Heart right ventricle (tissue), 16 donors: ENCODE results near the gene TARM1. TPM values are rescaled to one million over a fixed set of nuclear protein-coding genes. Genes with fewer than 3 reads are reported as not detected.

Source experiments
- ATAC-seq, 8 donors: fragments of 200-7000 bp; cut with Tn5 transposase; one replicate each; pipeline ENCODE4 v1.9.1; 2020; ENCODE audit warnings: mild to moderate bottlenecking in 8 of 8, moderate library complexity in 8 of 8, moderate number of reproducible peaks in 1 of 8
- DNase-seq, 2 donors: peaks; one replicate each; pipeline ENCODE4 v3.0.0-alpha.2; 2020
- H3K27ac ChIP-seq, 10 donors: fragments of 200-600 bp; sonication (generic) in 2 of 10; one replicate each; pipeline versions ENCODE4 v1.5.0 to v1.8.0; 2020 to 2022; ENCODE audit warnings: mild to moderate bottlenecking in 3 of 10
- H3K27me3 ChIP-seq, 7 donors: fragments of 200-600 bp; one replicate each; pipeline ENCODE4 v1.8.0; 2021 to 2022; ENCODE audit warnings: mild to moderate bottlenecking in 2 of 7
- H3K36me3 ChIP-seq, 9 donors: fragments of 200-600 bp; sonication (generic) in 1 of 9; one replicate each; pipeline versions ENCODE4 v1.5.0 to v1.8.0; 2020 to 2022; ENCODE audit warnings: mild to moderate bottlenecking in 2 of 9
- H3K4me1 ChIP-seq, 9 donors: fragments of 200-600 bp; sonication (generic) in 1 of 9; one replicate each; pipeline versions ENCODE4 v1.5.0 to v1.8.0; 2020 to 2022; ENCODE audit warnings: mild to moderate bottlenecking in 4 of 9
- H3K4me3 ChIP-seq, 10 donors: fragments of 200-600 bp; sonication (generic) in 2 of 10; one replicate each; pipeline versions ENCODE4 v1.5.0 to v1.8.0; 2020 to 2022; ENCODE audit warnings: mild to moderate bottlenecking in 7 of 10, moderate library complexity in 2 of 10
- H3K9me3 ChIP-seq, 11 donors: fragments of 200-600 bp in 10 of 11; sonication (generic) in 2 of 11; one replicate each; pipeline versions ENCODE4 v1.5.0 to v1.8.0; 2013 to 2022; ENCODE audit warnings: mild to moderate bottlenecking in 2 of 11, control low read depth in 1 of 11, moderate library complexity in 1 of 11
- WGBS, 2 donors: extraction: QIAGEN DNeasy Blood & Tissue Kit; methylation state at CpG; one replicate each; pipeline ENCODE4 v1.1.7; 2013; ENCODE audit warnings: inconsistent platforms in 1 of 2; 5-methylcytosine and 5-hydroxymethylcytosine counted together
- intact Hi-C, 10 donors: fragments of 100-400 bp; cut with DNase I; formaldehyde crosslinking; loops; one replicate each; pipeline versions ENCODE4 v1.11.1 to v1.14.2; 2022
- polyA plus RNA-seq, 2 donors: library from polyadenylated mRNA; stranded (reverse); fragments of 200-250 nt; gene quantifications; one replicate each; pipeline ENCODE4 v1.2.3, GENCODE V29; 2013
- total RNA-seq, 10 donors: library from RNA; stranded (reverse); fragmentation: NEBNext Ultra II Directional in 3 of 10; extraction: Animal tissue kit (Norgen Biotek cat#: 25700) in 3 of 10; gene quantifications; one replicate each; pipeline versions ENCODE4 v1.2.1 to v1.2.4, GENCODE V29; 2021 to 2023
- TF ChIP-seq, protein P1 (sequence below), 9 donors: fragments of 200-600 bp; sonication (generic) in 2 of 9; IDR thresholded peaks; one replicate each; pipeline versions ENCODE4 v1.5.0 to v1.8.0; 2021 to 2022; ENCODE audit warnings: antibody characterized with exemption in 9 of 9, mild to moderate bottlenecking in 5 of 9, moderate library complexity in 1 of 9
- donor health status: Arrhythmogenic right ventricular cardiomyopathy.
- donor health status: ischemic (EF 13 %, LVEDD 7.1; RV severe dilation, severe dysfunction).
- donor health status: healthy with polysubstance abuse.
- donor health status: DM: no; HTN: yes; CAD: no.
- donor health status: DM: no; HTN: no; CAD: no.
- donor health status: ischemic (EF 25% LVEDD 6.9; RV normal size, moderate dysfunction).
- donor health status: ischemic (EF 25% LVEDD 5.7; RV mildly dilated, moderate dysfunction).
- donor health status: healthy.
- donor health status: DM: yes; HTN: yes; CAD: no.
- donor health status: Ischemic cardiomyopathy.
- donor health status: ischemic (EF 35%, LVEDD 5.7; RV mildly dilated, moderate dysfunction).
- donor health status: nonischemic (EF 11% LVEDD 7.7; RV severe dilation, severe dysfunction).
- donor health status: DM: yes; HTN: yes; CAD: no.
- donor health status: PGD.
- donor health status: ischemic (EF 29% LVEDD 5.4; RV normal size, mild dysfunction).
- donor health status: nonischemic (EF 23%, LVEDD 6.1; RV moderate dilation, normal function).

Gene TARM1
- total and polyA plus RNA-seq, 12 donors = not detected

DNA sequence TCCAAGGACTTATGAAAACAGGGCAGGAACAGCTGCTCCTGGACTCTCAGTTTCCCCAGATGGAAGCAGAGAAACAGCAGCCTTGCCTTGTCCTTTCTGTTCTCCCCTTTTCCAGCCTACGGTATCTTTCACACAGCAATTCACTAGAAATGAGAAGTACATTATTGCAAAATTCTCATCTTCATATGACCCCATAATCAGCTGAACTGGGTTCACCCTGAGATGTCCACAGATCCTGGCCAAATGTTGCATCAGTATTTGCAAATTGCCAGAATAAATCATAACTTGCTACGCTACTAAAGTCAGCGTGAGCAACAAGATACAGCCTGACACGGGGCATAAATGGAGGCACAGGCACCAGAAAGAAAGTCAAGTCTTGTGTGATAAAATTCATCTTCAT, 33.5 kb downstream of the TARM1 start:
- ATAC-seq (no peak), DNase-seq (no peak)
- peaks cover 0 to 59% (median 40%) of the 10 kb centered on the region in 7 donors for H3K27me3 ChIP-seq
- H3K4me3 ChIP-seq = no peak overlapping the region
- TF ChIP-seq, protein P1, sequence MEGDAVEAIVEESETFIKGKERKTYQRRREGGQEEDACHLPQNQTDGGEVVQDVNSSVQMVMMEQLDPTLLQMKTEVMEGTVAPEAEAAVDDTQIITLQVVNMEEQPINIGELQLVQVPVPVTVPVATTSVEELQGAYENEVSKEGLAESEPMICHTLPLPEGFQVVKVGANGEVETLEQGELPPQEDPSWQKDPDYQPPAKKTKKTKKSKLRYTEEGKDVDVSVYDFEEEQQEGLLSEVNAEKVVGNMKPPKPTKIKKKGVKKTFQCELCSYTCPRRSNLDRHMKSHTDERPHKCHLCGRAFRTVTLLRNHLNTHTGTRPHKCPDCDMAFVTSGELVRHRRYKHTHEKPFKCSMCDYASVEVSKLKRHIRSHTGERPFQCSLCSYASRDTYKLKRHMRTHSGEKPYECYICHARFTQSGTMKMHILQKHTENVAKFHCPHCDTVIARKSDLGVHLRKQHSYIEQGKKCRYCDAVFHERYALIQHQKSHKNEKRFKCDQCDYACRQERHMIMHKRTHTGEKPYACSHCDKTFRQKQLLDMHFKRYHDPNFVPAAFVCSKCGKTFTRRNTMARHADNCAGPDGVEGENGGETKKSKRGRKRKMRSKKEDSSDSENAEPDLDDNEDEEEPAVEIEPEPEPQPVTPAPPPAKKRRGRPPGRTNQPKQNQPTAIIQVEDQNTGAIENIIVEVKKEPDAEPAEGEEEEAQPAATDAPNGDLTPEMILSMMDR (IDR thresholded peaks at IDR 0.05) = no peak
- H3K36me3 ChIP-seq = no peaks in the 10 kb centered on the region
- WGBS, 2 donors = 80 to 85% methylated on average over 4 of the region's 4 CpGs
- H3K4me1 ChIP-seq = peaks cover 0 to 17% (median 0%) of the 10 kb centered on the region in 9 donors
- peak overlapping the region in 1 of 10 donors; percentile 41 for H3K27ac ChIP-seq
- intact Hi-C loops = no loop called here
- H3K9me3 ChIP-seq = peaks cover 0 to 14% (median 0%) of the 10 kb centered on the region in 11 donors

DNA sequence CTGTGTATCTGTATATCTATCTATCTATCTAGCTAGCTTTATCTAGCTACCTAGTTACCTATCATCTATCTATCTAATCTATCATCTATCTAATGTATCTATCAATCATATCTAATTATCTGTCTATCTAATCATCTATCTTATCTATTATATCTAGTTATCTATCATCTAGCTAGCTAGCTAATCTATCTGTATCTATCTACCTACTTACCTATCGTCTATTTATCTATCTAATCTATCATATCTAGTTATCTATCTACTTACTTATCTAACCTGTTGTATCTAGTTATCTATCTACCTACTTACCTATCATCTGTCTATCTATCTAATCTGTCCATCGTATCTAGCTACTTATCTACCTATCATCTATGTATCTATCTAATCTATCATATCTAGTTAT, 35.4 kb downstream of the TARM1 start:
- H3K27me3 ChIP-seq = peaks cover 0 to 53% (median 40%) of the 10 kb centered on the region in 7 donors
- peaks cover 0 to 17% (median 0%) of the 10 kb centered on the region in 9 donors for H3K4me1 ChIP-seq
- TF ChIP-seq, protein P1 (IDR thresholded peaks at IDR 0.05) = no peak
- ATAC-seq = no peak
- no peak for DNase-seq
- H3K4me3 ChIP-seq = no peak overlapping the region
- no peaks in the 10 kb centered on the region for H3K36me3 ChIP-seq
- intact Hi-C loops = no loop called here
- WGBS, 2 donors = 82 to 86% methylated on average over 2 of the region's 2 CpGs
- H3K27ac ChIP-seq = no peak overlapping the region
- peaks cover 0 to 14% (median 0%) of the 10 kb centered on the region in 11 donors for H3K9me3 ChIP-seq

DNA sequence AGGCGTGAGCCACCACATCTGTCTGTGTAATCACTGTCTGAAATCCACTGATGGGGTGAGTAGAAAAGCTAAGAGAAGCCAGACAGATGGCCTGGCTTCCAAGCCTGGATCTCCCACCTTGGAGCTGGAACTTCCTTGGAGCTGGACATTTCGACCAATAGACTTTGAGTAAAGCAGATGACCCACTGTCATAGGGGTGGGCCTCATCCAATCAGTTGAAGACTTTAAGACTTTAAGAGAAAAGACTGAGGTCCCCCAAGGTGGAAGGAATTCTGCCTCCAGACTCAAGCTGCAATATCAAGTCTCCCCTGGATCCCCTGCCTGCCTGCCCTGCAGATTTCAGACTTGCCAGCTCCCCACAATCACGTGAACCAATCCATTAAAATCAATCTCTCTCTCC, 38.2 kb downstream of the TARM1 start:
- H3K4me3 ChIP-seq = no peak overlapping the region
- H3K36me3 ChIP-seq = no peaks in the 10 kb centered on the region
- H3K27ac ChIP-seq = no peak overlapping the region
- peaks cover 0 to 54% (median 28%) of the 10 kb centered on the region in 7 donors for H3K27me3 ChIP-seq
- ATAC-seq = no peak
- TF ChIP-seq, protein P1 (IDR thresholded peaks at IDR 0.05) = no peak
- DNase-seq = no peak
- intact Hi-C loops = no loop called here
- WGBS, 2 donors = 79 to 83% methylated on average over 3 of the region's 3 CpGs
- peaks cover 0 to 3% (median 0%) of the 10 kb centered on the region in 11 donors for H3K9me3 ChIP-seq
- peaks cover 0 to 9% (median 0%) of the 10 kb centered on the region in 9 donors for H3K4me1 ChIP-seq

DNA sequence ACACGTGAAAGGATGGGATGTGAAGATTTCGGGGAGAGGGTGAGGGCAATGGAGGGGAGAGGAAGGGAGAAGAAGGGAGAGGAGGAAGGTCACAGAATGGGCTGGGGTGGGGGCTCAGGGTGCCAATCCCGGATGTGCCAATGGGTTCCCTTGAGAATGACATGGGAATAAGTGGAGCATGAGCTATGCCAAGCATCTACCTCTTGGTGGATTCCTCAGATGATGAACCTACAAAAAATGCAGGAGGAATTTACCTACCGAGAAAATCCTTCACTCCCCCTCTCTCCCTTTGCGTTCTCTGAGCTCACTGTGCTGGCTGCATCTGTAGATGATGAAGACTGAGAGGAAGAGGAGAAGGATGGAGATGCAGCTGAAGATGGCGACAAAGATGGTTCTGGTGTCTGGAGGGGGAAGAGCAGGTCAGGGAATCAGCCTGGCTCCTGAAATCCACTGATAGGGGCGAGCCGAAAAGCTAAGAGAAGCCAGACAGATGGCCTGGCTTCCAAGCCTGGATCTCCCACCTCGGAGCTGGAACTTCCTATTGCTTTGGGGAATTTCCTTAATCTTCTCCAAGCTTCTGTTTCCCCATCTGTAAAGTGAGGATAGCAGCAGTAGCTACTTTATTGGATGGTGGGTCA, 39.1 kb downstream of the TARM1 start:
- H3K36me3 ChIP-seq = no peaks in the 10 kb centered on the region
- ATAC-seq = no peak
- H3K27ac ChIP-seq = no peak overlapping the region
- peaks cover 0 to 59% (median 24%) of the 10 kb centered on the region in 7 donors for H3K27me3 ChIP-seq
- peaks cover 0 to 1% (median 0%) of the 10 kb centered on the region in 9 donors for H3K4me1 ChIP-seq
- peaks cover 0 to 3% (median 0%) of the 10 kb centered on the region in 11 donors for H3K9me3 ChIP-seq
- intact Hi-C loops = no loop called here
- 55 to 62% methylated on average over 9 of the region's 9 CpGs for whole genome bisulfite sequencing, 2 donors
- TF ChIP-seq, protein P1 (IDR thresholded peaks at IDR 0.05) = no peak
- DNase-seq = no peak
- no peak overlapping the region for H3K4me3 ChIP-seq
